B cell (primary cell): ENCODE data around the gene RPTOR. TPM values are rescaled to one million over a fixed set of nuclear protein-coding genes. Genes with fewer than 3 reads are reported as not detected.

Experiments
- ATAC-seq: fragments of 200-7000 bp; cut with Tn5 transposase; one replicate; pipeline ENCODE4 v1.10.0; 2021; ENCODE audit warnings: low read depth, mild to moderate bottlenecking, moderate number of reproducible peaks, moderate library complexity
- CTCF ChIA-PET: fragments of 350-600 bp; sonication (Branson Sonifier 250); formaldehyde crosslinking; loops from one replicate; lab custom pipeline; 2021; ENCODE audit warnings: antibody characterized with exemption, inconsistent platforms; lab: Charles Lee
- POLR2A ChIA-PET: fragments of 350-600 bp; sonication (Branson Sonifier 250); formaldehyde crosslinking; loops from one replicate; lab custom pipeline; 2021; ENCODE audit warnings: antibody characterized with exemption; lab: Charles Lee
- DNase-seq: peaks from one replicate; pipeline ENCODE4 v3.0.0; 2013
- H2AFZ ChIP-seq: 2 replicates; pipeline ENCODE4 v1.6.1; 2012; ENCODE audit warnings: mild to moderate bottlenecking, low read depth, low read length; ENCODE audit not compliant: insufficient read depth, poor library complexity, severe bottlenecking
- H3K27ac ChIP-seq, 2 donors: 1 replicate in 1 of 2; 2 replicates in 1 of 2; pipeline ENCODE4 v1.5.1; 2012 to 2013; ENCODE audit warnings: low read length in 2 of 2, mild to moderate bottlenecking in 2 of 2, moderate library complexity in 1 of 2
- H3K27me3 ChIP-seq, 4 experiments: fragments of 200-600 bp in 1 of 4; sonication (generic) in 1 of 4; replicated peaks in 1 of 4; 1 replicate in 2 of 4; 2 replicates in 2 of 4; pipeline versions ENCODE4 v1.6.1 to v1.7.0; 2013 to 2016; ENCODE audit warnings: low read length in 3 of 4, mild to moderate bottlenecking in 2 of 4, mixed read lengths in 1 of 4, moderate library complexity in 1 of 4; ENCODE audit not compliant: insufficient read depth in 4 of 4, control insufficient read depth in 3 of 4; ENCODE audit errors: control extremely low read depth in 1 of 4
- H3K36me3 ChIP-seq, 2 experiments: replicated peaks in 1 of 2; 1 replicate in 1 of 2; 2 replicates in 1 of 2; pipeline versions ENCODE4 v1.6.1 to v1.7.1; 2013; ENCODE audit warnings: low read length in 1 of 2; ENCODE audit not compliant: insufficient read depth in 2 of 2, control insufficient read depth in 1 of 2; ENCODE audit errors: control extremely low read depth in 1 of 2, extremely low read depth in 1 of 2
- H3K4me1 ChIP-seq, 2 donors: fragments of 200-600 bp in 1 of 2; sonication (generic) in 1 of 2; 1 replicate in 1 of 2; 2 replicates in 1 of 2; pipeline versions ENCODE4 v1.5.1 to v1.6.1; 2013 to 2017; ENCODE audit warnings: low read length in 2 of 2; ENCODE audit not compliant: control insufficient read depth in 2 of 2, insufficient read depth in 2 of 2
- H3K4me2 ChIP-seq: replicated peaks from 2 replicates; pipeline ENCODE3; 2012; ENCODE audit warnings: mild to moderate bottlenecking, low read depth, low read length; ENCODE audit not compliant: poor library complexity, severe bottlenecking
- H3K4me3 ChIP-seq, 5 experiments: fragments of 200-600 bp in 1 of 5; sonication (generic) in 1 of 5; 1 replicate in 3 of 5; 2 replicates in 2 of 5; pipeline versions ENCODE4 v1.5.1 to v1.7.0; 2011 to 2016; ENCODE audit warnings: low read length in 4 of 5, mild to moderate bottlenecking in 4 of 5, low read depth in 2 of 5, control low read depth in 1 of 5, moderate library complexity in 1 of 5; ENCODE audit not compliant: insufficient read depth in 1 of 5; ENCODE audit errors: control extremely low read depth in 1 of 5, extremely low read depth in 1 of 5
- H3K79me2 ChIP-seq: fragments of 200-600 bp; sonication (generic); one replicate; pipeline ENCODE4 v1.6.0; 2016; ENCODE audit warnings: low read length; ENCODE audit not compliant: control insufficient read depth, insufficient read depth
- H3K9ac ChIP-seq: fragments of 200-600 bp; sonication (generic); 2 replicates; pipeline ENCODE4 v1.6.1; 2017; ENCODE audit warnings: mild to moderate bottlenecking, low read length, moderate library complexity
- H3K9me3 ChIP-seq, 3 donors: one replicate each; pipeline versions ENCODE4 v1.6.1 to v1.7.1; 2013; ENCODE audit warnings: low read length in 2 of 3; ENCODE audit not compliant: control insufficient read depth in 2 of 3, insufficient read depth in 1 of 3; ENCODE audit errors: control extremely low read depth in 1 of 3
- H4K20me1 ChIP-seq: 2 replicates; pipeline ENCODE4 v1.6.0; 2012; ENCODE audit warnings: mild to moderate bottlenecking, low read length; ENCODE audit not compliant: insufficient read depth, control insufficient read depth, poor library complexity, severe bottlenecking
- H3K27ac Mint-ChIP-seq: one replicate; pipeline ENCODE4 v1.8.0; 2021; ENCODE audit warnings: mixed read lengths
- H3K27me3 Mint-ChIP-seq: one replicate; pipeline ENCODE4 v1.8.0; 2021; ENCODE audit warnings: mixed read lengths
- H3K4me1 Mint-ChIP-seq: one replicate; pipeline ENCODE4 v1.8.0; 2021; ENCODE audit warnings: mixed read lengths
- H3K4me3 Mint-ChIP-seq: one replicate; pipeline ENCODE4 v1.8.0; 2021; ENCODE audit warnings: mixed read lengths
- H3K9me3 Mint-ChIP-seq: one replicate; pipeline ENCODE4 v1.8.0; 2022; ENCODE audit warnings: mixed read lengths; ENCODE audit not compliant: insufficient read depth
- EZH2 ChIP-seq: IDR thresholded peaks from 2 replicates; pipeline ENCODE4 v1.6.1; 2012; ENCODE audit warnings: borderline replicate concordance, low read depth, mild to moderate bottlenecking, moderate library complexity, low read length; ENCODE audit not compliant: insufficient read depth, poor library complexity, severe bottlenecking
- WGBS: methylation state at CpG from one replicate; pipeline ENCODE4 v1.1.5; 2013; ENCODE audit warnings: missing lambda C conversion rate; ENCODE audit not compliant: insufficient coverage; 5-methylcytosine and 5-hydroxymethylcytosine counted together
- intact Hi-C: fragments of 100-400 bp; cut with micrococcal nuclease; formaldehyde crosslinking; loops from one replicate; pipeline ENCODE4 v1.10.0; 2022
- polyA plus RNA-seq: library from polyadenylated mRNA; depleted of rRNA; stranded (reverse); fragments of >200 nt; gene quantifications from 2 replicates; pipeline ENCODE4 v1.2.3, GENCODE V29; 2012
- total RNA-seq, 2 donors: library from RNA; stranded (reverse); fragments of 120-200 nt in 1 of 2; gene quantifications; 1 replicate in 1 of 2; 2 replicates in 1 of 2; pipeline versions ENCODE4 v1.2.3 to v1.2.4, GENCODE V29; 2013 to 2022
- TF ChIP-seq, protein P1 (sequence below): fragments of 200-600 bp; IDR thresholded peaks from one replicate; pipeline ENCODE4 v1.8.0; 2022; ENCODE audit warnings: antibody characterized with exemption, mild to moderate bottlenecking

RPTOR gene
- total and polyA plus RNA-seq, 2 donors (not counting 1 experiment from before 2014, with no cell fraction given), result 13.4 to 58.8 TPM

DNA sequence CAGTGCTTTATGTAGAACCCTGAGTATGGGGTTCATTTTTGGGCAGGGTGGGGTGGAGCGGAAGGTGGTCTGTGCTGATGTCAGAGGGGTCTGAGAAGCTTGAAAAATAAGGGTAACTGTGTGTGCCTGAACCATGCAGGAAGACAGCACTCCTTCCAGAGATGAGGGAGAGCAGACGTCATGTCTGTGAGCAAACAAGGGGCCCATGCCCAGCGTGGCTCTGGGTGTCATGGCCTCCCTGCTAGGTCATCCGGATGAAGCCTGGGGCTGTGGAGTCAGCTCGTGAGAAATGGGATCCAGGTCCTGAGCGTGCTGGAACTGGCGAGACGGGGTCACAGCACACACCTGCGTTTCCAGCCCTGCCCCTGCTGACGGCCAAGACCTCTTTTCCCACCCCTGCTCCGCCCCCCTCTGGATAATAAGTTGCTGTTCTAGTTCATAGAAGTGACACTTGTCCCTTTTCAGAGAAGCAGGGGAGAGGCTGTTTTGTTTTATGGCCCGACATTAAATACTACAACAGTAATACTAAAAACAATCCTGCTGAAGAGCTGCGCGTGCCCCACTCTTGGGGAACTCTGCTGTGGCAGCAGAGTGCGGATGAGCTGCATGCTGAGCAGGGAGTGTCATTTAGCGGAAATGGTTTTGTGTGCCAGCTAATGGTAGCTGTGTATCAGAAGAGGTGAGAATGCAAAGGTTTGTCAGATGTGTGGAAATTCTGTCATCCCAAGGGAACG is 92.6 kb downstream of the RPTOR start:
- Histone ChIP-seq H4K20me1 (peaks cover 44% of the 10 kb centered on the region), H3K79me2 (peaks cover 59% of the 10 kb centered on the region), H3K27ac (no peak overlapping the region), H3K4me1 (peaks cover 0 to 13% of the 10 kb centered on the region in 2 donors), H3K9ac (no peak overlapping the region), H3K4me2 (no peak overlapping the region), H3K4me3 (no peak overlapping the region), H3K9me3 (peaks cover 0 to 5% (median 0%) of the 10 kb centered on the region in 3 donors), H3K36me3 (no peaks in the 10 kb centered on the region), H3K27me3 (no peaks in the 10 kb centered on the region), H2AFZ (no peak overlapping the region)
- ATAC-seq (no peak), DNase-seq (no peak)
- H3K27ac Mint-ChIP-seq, result no peak overlapping the region
- H3K9me3 Mint-ChIP-seq, result no peaks in the 10 kb centered on the region
- ChIA-PET POLR2A (no interaction called here), CTCF (interaction anchor here (0.8 to 1.1 kb wide), 2 partner anchors 18 to 138 kb away, joined by 3 read pairs; no protein-coding TSS in a partner anchor)
- intact Hi-C loops, result no loop called here
- H3K27me3 Mint-ChIP-seq, result no peaks in the 10 kb centered on the region
- TF ChIP-seq, protein P1, sequence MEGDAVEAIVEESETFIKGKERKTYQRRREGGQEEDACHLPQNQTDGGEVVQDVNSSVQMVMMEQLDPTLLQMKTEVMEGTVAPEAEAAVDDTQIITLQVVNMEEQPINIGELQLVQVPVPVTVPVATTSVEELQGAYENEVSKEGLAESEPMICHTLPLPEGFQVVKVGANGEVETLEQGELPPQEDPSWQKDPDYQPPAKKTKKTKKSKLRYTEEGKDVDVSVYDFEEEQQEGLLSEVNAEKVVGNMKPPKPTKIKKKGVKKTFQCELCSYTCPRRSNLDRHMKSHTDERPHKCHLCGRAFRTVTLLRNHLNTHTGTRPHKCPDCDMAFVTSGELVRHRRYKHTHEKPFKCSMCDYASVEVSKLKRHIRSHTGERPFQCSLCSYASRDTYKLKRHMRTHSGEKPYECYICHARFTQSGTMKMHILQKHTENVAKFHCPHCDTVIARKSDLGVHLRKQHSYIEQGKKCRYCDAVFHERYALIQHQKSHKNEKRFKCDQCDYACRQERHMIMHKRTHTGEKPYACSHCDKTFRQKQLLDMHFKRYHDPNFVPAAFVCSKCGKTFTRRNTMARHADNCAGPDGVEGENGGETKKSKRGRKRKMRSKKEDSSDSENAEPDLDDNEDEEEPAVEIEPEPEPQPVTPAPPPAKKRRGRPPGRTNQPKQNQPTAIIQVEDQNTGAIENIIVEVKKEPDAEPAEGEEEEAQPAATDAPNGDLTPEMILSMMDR, result no peak
- TF ChIP-seq EZH2, result no peak
- H3K4me3 Mint-ChIP-seq, result no peak overlapping the region
- peaks cover 18% of the 10 kb centered on the region for H3K4me1 Mint-ChIP-seq
- WGBS, result 95% methylated on average over 8 of the region's 17 CpGs

DNA sequence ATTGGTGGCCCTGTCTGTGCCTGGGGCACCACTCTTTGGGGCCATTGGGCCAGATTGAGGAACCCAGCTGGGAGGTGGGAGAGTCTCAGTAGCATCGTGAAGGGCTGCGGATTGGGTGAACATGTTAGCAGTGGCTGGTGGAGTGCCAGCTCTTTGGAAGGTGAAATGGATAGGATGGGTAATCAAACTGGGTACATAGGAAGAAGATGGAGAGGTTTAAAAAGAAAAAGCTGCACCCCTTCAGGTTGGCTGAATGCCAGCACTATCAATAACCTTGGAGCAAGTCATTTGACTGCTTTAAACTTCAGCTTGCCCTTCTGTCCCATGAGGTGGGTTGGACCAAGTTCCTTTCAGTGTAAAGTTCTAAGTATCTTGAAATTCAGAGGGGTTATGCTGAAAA is 95.0 kb downstream of the RPTOR start:
- Histone ChIP-seq H3K4me1 (peaks cover 0 to 13% of the 10 kb centered on the region in 2 donors), H3K79me2 (peaks cover 69% of the 10 kb centered on the region), H3K4me3 (no peak overlapping the region), H3K4me2 (no peak overlapping the region), H3K27ac (no peak overlapping the region), H3K9ac (no peak overlapping the region), H3K9me3 (peaks cover 0 to 5% (median 0%) of the 10 kb centered on the region in 3 donors), H2AFZ (no peak overlapping the region), H3K36me3 (peaks cover 0 to 8% of the 10 kb centered on the region in 2 experiments), H4K20me1 (peaks cover 38% of the 10 kb centered on the region), H3K27me3 (no peaks in the 10 kb centered on the region)
- intact Hi-C loops, result no loop called here
- H3K4me1 Mint-ChIP-seq, result peaks cover 18% of the 10 kb centered on the region
- ChIA-PET POLR2A (no interaction called here), CTCF (interaction anchor here (1.0 to 1.5 kb wide), 2 partner anchors 11 to 64 kb away, joined by 3 to 5 read pairs; no protein-coding TSS in a partner anchor)
- TF ChIP-seq, protein P1, result no peak
- no peak for TF ChIP-seq EZH2
- ATAC-seq (no peak), DNase-seq (no peak)
- no peaks in the 10 kb centered on the region for H3K9me3 Mint-ChIP-seq
- no peaks in the 10 kb centered on the region for H3K27me3 Mint-ChIP-seq
- H3K27ac Mint-ChIP-seq, result no peak overlapping the region
- no peak overlapping the region for H3K4me3 Mint-ChIP-seq
- WGBS, result 97% methylated on average over 2 of the region's 2 CpGs
